Measurements from ENCODE around the gene SHROOM1.

SHROOM1 gene

DNA sequence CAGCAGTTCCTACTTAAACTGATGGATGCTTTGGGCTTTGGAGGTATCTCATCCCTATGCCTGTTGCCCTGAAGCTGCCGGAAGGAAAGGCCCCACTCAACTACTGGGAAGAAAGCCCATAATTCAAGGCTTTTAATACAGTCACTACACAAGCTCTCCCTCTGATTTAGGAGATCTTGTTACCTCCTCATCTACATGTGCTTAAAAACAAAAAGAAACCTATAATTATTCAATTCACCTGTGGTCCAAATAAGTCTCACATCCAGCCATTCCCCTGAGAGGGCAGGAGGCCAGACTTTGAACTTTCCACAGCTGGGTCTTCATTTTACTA is 42.3 kb upstream of the SHROOM1 start:
- DNase-seq (ENCODE audit: low read depth): no peak
- TF ChIP-seq, protein P1, sequence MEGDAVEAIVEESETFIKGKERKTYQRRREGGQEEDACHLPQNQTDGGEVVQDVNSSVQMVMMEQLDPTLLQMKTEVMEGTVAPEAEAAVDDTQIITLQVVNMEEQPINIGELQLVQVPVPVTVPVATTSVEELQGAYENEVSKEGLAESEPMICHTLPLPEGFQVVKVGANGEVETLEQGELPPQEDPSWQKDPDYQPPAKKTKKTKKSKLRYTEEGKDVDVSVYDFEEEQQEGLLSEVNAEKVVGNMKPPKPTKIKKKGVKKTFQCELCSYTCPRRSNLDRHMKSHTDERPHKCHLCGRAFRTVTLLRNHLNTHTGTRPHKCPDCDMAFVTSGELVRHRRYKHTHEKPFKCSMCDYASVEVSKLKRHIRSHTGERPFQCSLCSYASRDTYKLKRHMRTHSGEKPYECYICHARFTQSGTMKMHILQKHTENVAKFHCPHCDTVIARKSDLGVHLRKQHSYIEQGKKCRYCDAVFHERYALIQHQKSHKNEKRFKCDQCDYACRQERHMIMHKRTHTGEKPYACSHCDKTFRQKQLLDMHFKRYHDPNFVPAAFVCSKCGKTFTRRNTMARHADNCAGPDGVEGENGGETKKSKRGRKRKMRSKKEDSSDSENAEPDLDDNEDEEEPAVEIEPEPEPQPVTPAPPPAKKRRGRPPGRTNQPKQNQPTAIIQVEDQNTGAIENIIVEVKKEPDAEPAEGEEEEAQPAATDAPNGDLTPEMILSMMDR (conservative IDR thresholded peaks at IDR 0.05; ENCODE audit: low read depth, low read length): no peak

GRCh38 chr5:132871459-132872284 is 41.2 kb upstream of the SHROOM1 start:
- TF ChIP-seq, protein P1 (conservative IDR thresholded peaks at IDR 0.05; ENCODE audit: low read depth, low read length): no peak
- H3K4me3 ChIP-seq (ENCODE audit: low read depth, low read length): no peak overlapping the region
- no peak for DNase-seq (ENCODE audit: low read depth)

More for the DNA sequence above, 42.3 kb upstream of the SHROOM1 start:
- H3K4me3 ChIP-seq (ENCODE audit: low read depth, low read length): no peak overlapping the region

- no peak overlapping the region for H3K4me3 ChIP-seq (ENCODE audit: low read depth, low read length)
- no peak for DNase-seq (ENCODE audit: low read depth)
- TF ChIP-seq, protein P1 (conservative IDR thresholded peaks at IDR 0.05; ENCODE audit: low read depth, low read length): no peak
These were observed 40.4 kb upstream of the SHROOM1 start for GRCh38 chr5:132870801-132871200.

- DNase-seq (ENCODE audit: low read depth): no peak
- no peak overlapping the region for H3K4me3 ChIP-seq (ENCODE audit: low read depth, low read length)
- TF ChIP-seq, protein P1 (conservative IDR thresholded peaks at IDR 0.05; ENCODE audit: low read depth, low read length): no peak
These were observed 38.3 kb upstream of the SHROOM1 start for GRCh38 chr5:132868754-132869153.

DNA sequence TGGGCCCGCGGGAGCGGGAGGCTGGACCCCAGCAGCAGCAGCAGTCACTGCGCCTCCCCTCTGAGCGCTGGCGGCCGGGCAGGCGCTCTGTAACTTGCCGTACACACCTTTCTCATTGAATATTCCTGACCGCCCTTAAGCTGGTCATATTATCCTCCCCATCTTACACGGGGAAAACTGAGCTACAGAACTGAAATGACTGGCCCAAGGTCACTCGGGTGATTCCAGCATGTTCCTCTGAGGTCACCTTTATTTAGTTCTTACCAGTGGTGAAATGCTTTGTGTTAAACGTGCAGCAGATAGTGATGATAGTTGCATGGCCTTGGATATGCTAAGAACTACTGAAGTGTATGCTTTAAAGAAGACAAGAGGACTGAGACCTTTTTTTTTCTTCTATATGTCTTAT is 36.6 kb upstream of the SHROOM1 start:
- TF ChIP-seq, protein P1 (conservative IDR thresholded peaks at IDR 0.05; ENCODE audit: low read depth, low read length): no peak
- DNase-seq (ENCODE audit: low read depth): no peak
- H3K4me3 ChIP-seq (ENCODE audit: low read depth, low read length): peak overlapping the region; percentile 95

GRCh38 chr5:132866342-132867045 is 36.0 kb upstream of the SHROOM1 start, which contains the start of the genes GDF9 and UQCRQ:
Gene GDF9 (minus strand): TSS chr5:132866469. CDS start chr5:132864533, 1,936 bp downstream.
Gene UQCRQ (plus strand): TSS chr5:132866642. CDS start chr5:132866882, 240 bp downstream.
- TF ChIP-seq, protein P1 (conservative IDR thresholded peaks at IDR 0.05; ENCODE audit: low read depth, low read length): peak; percentile 52
- H3K4me3 ChIP-seq (ENCODE audit: low read depth, low read length): peak within 1 kb of the TSS; percentile 95
- DNase-seq (ENCODE audit: low read depth): peak; percentile 100

Measured in choroid plexus epithelial cell (primary cell).